H1 (cell line): ENCODE measurements around the gene SIM2. TPM values are rescaled to one million over a fixed set of nuclear protein-coding genes. Genes with fewer than 3 reads are reported as not detected.

Experiments used
- CTCF ChIA-PET: fragments of 300-600 bp; sonication (Branson Sonifier 250); formaldehyde crosslinking; loops from one replicate; lab custom pipeline; 2021; ENCODE audit not compliant: partially characterized antibody; lab: Charles Lee
- POLR2A ChIA-PET: fragments of 300-600 bp; sonication (Branson Sonifier 250); formaldehyde crosslinking; loops from one replicate; lab custom pipeline; 2021; ENCODE audit warnings: inconsistent platforms; ENCODE audit not compliant: partially characterized antibody; lab: Charles Lee
- DNase-seq, 2 experiments: peaks; one replicate each; pipeline versions ENCODE4 v3.0.0 to v3.0.0-alpha.2; 2010 to 2022; ENCODE audit warnings: low spot score in 2 of 2, low read depth in 1 of 2, mixed read lengths in 1 of 2
- FAIRE-seq: peaks from 2 replicates; lab custom pipeline; 2011; peaks lifted over from hg19 to GRCh38; lab: Jason Lieb, UNC
- H2AFZ ChIP-seq: 2 replicates; pipeline ENCODE4 v1.8.1; 2012; ENCODE audit warnings: low read length, inconsistent platforms
- H2AK5ac ChIP-seq: 2 replicates; pipeline ENCODE4 v1.6.1; 2013; ENCODE audit warnings: low read depth, low read length
- H2BK120ac ChIP-seq: replicated peaks from 2 replicates; pipeline ENCODE3; 2013; ENCODE audit warnings: low read depth, low read length, inconsistent platforms
- H2BK12ac ChIP-seq: 2 replicates; pipeline ENCODE4 v1.6.1; 2013; ENCODE audit warnings: low read depth, low read length
- H2BK15ac ChIP-seq: 2 replicates; pipeline ENCODE4 v1.6.1; 2013; ENCODE audit warnings: low read length
- H2BK20ac ChIP-seq: 2 replicates; pipeline ENCODE4 v1.6.1; 2013; ENCODE audit warnings: low read length
- H2BK5ac ChIP-seq: 2 replicates; pipeline ENCODE4 v1.6.1; 2013; ENCODE audit warnings: low read depth, low read length
- H3K14ac ChIP-seq: 2 replicates; pipeline ENCODE4 v1.6.1; 2013; ENCODE audit warnings: inconsistent platforms; ENCODE audit not compliant: insufficient read length
- H3K18ac ChIP-seq: 2 replicates; pipeline ENCODE4 v1.6.1; 2013; ENCODE audit warnings: low read length; ENCODE audit errors: extremely low read depth
- H3K23ac ChIP-seq: 2 replicates; pipeline ENCODE4 v1.6.1; 2013; ENCODE audit warnings: inconsistent platforms; ENCODE audit not compliant: insufficient read length
- H3K23me2 ChIP-seq: 2 replicates; pipeline ENCODE4 v1.6.1; 2013; ENCODE audit warnings: low read depth, low read length
- H3K27ac ChIP-seq: 2 replicates; pipeline ENCODE4 v1.6.1; 2011; ENCODE audit warnings: low read depth, low read length, inconsistent platforms
- H3K27me3 ChIP-seq, 4 experiments: replicated peaks in 1 of 4; 1 replicate in 1 of 4; 2 replicates in 3 of 4; pipeline versions ENCODE4 v1.6.1 to v1.8.1; 2011 to 2013; ENCODE audit warnings: low read length in 3 of 4, mild to moderate bottlenecking in 3 of 4, inconsistent platforms in 2 of 4, mixed read lengths in 2 of 4, moderate library complexity in 1 of 4; ENCODE audit not compliant: control insufficient read depth in 3 of 4, insufficient read depth in 3 of 4; ENCODE audit errors: extremely low read depth in 1 of 4
- H3K36me3 ChIP-seq, 4 experiments: 2 replicates each; pipeline versions ENCODE4 v1.6.1 to v1.8.1; 2011 to 2013; ENCODE audit warnings: mild to moderate bottlenecking in 4 of 4, low read length in 3 of 4, moderate library complexity in 2 of 4, control low read depth in 1 of 4, inconsistent platforms in 1 of 4; ENCODE audit not compliant: insufficient read depth in 4 of 4, control insufficient read depth in 2 of 4
- H3K4ac ChIP-seq: replicated peaks from 2 replicates; pipeline ENCODE3; 2013; ENCODE audit warnings: low read length, low read depth, mixed read lengths, inconsistent platforms; ENCODE audit not compliant: insufficient read length
- H3K4me1 ChIP-seq, 4 experiments: replicated peaks in 1 of 4; 1 replicate in 1 of 4; 2 replicates in 3 of 4; pipeline versions ENCODE4 v1.6.1 to v1.8.1; 2011 to 2013; ENCODE audit warnings: low read length in 3 of 4, inconsistent platforms in 2 of 4, mixed read lengths in 1 of 4; ENCODE audit not compliant: insufficient read depth in 4 of 4, control insufficient read depth in 3 of 4
- H3K4me2 ChIP-seq, 2 experiments: 2 replicates each; pipeline versions ENCODE4 v1.6.1 to v1.8.1; 2011 to 2013; ENCODE audit warnings: low read depth in 2 of 2, low read length in 2 of 2, control low read depth in 1 of 2, inconsistent platforms in 1 of 2, mild to moderate bottlenecking in 1 of 2; ENCODE audit not compliant: insufficient read depth in 1 of 2
- H3K4me3 ChIP-seq, 4 experiments: fragments of 200-600, 300-600 bp in 1 of 4; sonication (generic), shearing (Covaris generic), sonication (Bioruptor Twin) in 1 of 4; 2 replicates each; pipeline versions ENCODE4 v1.5.1 to v1.8.1; 2011 to 2016; ENCODE audit warnings: low read length in 4 of 4, low read depth in 3 of 4, control low read depth in 2 of 4, inconsistent platforms in 2 of 4, mild to moderate bottlenecking in 2 of 4, mixed read lengths in 1 of 4, moderate library complexity in 1 of 4; ENCODE audit not compliant: insufficient read depth in 2 of 4; ENCODE audit errors: extremely low read depth in 1 of 4
- H3K56ac ChIP-seq: replicated peaks from 2 replicates; pipeline ENCODE3; 2013; ENCODE audit warnings: low read depth, mild to moderate bottlenecking, mixed read lengths, low read length, inconsistent platforms; ENCODE audit not compliant: insufficient read length
- H3K79me1 ChIP-seq: 2 replicates; pipeline ENCODE4 v1.6.1; 2013; ENCODE audit warnings: low read depth, low read length, control low read depth
- H3K79me2 ChIP-seq, 2 experiments: 2 replicates each; pipeline versions ENCODE4 v1.6.1 to v1.8.1; 2012 to 2013; ENCODE audit warnings: low read length in 2 of 2, mild to moderate bottlenecking in 2 of 2, inconsistent platforms in 1 of 2; ENCODE audit not compliant: insufficient read depth in 2 of 2, control insufficient read depth in 1 of 2
- H3K9ac ChIP-seq, 4 experiments: replicated peaks in 1 of 4; 1 replicate in 1 of 4; 2 replicates in 3 of 4; pipeline versions ENCODE4 v1.6.1 to v1.8.1; 2011 to 2013; ENCODE audit warnings: low read depth in 3 of 4, low read length in 3 of 4, control low read depth in 2 of 4, mild to moderate bottlenecking in 2 of 4, moderate library complexity in 2 of 4, inconsistent platforms in 1 of 4; ENCODE audit errors: extremely low read depth in 1 of 4
- H3K9me3 ChIP-seq, 2 experiments: 2 replicates each; pipeline versions ENCODE4 v1.6.1 to v1.8.1; 2012 to 2013; ENCODE audit warnings: mild to moderate bottlenecking in 2 of 2, moderate library complexity in 2 of 2, control low read depth in 1 of 2, inconsistent platforms in 1 of 2, low read depth in 1 of 2, low read length in 1 of 2, mixed read lengths in 1 of 2; ENCODE audit not compliant: insufficient read depth in 2 of 2
- H4K20me1 ChIP-seq, 2 experiments: replicated peaks in 1 of 2; 2 replicates each; pipeline versions ENCODE3 to v1.8.1; 2011 to 2013; ENCODE audit warnings: inconsistent platforms in 2 of 2, low read length in 2 of 2, mild to moderate bottlenecking in 1 of 2; ENCODE audit not compliant: insufficient read depth in 2 of 2, control insufficient read depth in 1 of 2
- H4K5ac ChIP-seq: 2 replicates; pipeline ENCODE4 v1.6.1; 2013; ENCODE audit warnings: low read length, low read depth, mixed read lengths, inconsistent platforms; ENCODE audit not compliant: insufficient read length
- H4K8ac ChIP-seq: 2 replicates; pipeline ENCODE4 v1.8.0; 2013; ENCODE audit warnings: mild to moderate bottlenecking, moderate library complexity, low read length, inconsistent platforms; ENCODE audit not compliant: insufficient read depth; ENCODE audit errors: extremely low read depth
- H4K91ac ChIP-seq: replicated peaks from 2 replicates; pipeline ENCODE3; 2013; ENCODE audit warnings: low read length, mixed read lengths, inconsistent platforms; ENCODE audit not compliant: insufficient read length
- HDAC6 ChIP-seq: IDR thresholded peaks from one replicate; pipeline ENCODE4 v1.7.1; 2012; ENCODE audit warnings: low read depth, mild to moderate bottlenecking, inconsistent platforms, low read length, moderate library complexity
- WGBS, 2 experiments: shearing (Covaris generic) in 1 of 2; methylation state at CpG; one replicate each; pipeline versions ENCODE4 v1.1.6 to v1.1.7; 2013 to 2015; ENCODE audit warnings: low lambda C conversion rate in 2 of 2, mixed read lengths in 2 of 2, inconsistent platforms in 1 of 2, low coverage in 1 of 2, missing lambda C conversion rate in 1 of 2; ENCODE audit not compliant: insufficient replicate concordance in 2 of 2, insufficient coverage in 1 of 2, insufficient read length in 1 of 2; ENCODE audit errors: extremely low coverage in 1 of 2, missing lambda C conversion rate in 1 of 2; 5-methylcytosine and 5-hydroxymethylcytosine counted together
- polyA plus RNA-seq, 7 experiments: library from polyadenylated mRNA; depleted of rRNA in 3 of 7; stranded (reverse) in 5 of 7; unstranded in 2 of 7; fragments of >200 nt in 5 of 7; fragments of 200-250 nt in 2 of 7; gene quantifications; 1 replicate in 5 of 7; 2 replicates in 1 of 7; 4 replicates in 1 of 7; pipeline versions ENCODE4 v1.2.1 to v1.2.3, GENCODE V29; 2011 to 2013; ENCODE audit warnings: missing spikeins in 2 of 7, mixed read lengths in 2 of 7
- total RNA-seq: library from RNA; stranded (reverse); fragmentation: NEBNext Ultra II Directional; extraction: Animal tissue kit (Norgen Biotek cat#: 25700); gene quantifications from 2 replicates; pipeline ENCODE4 v1.2.1, GENCODE V29; 2021

The SIM2 gene
- total and polyA plus RNA-seq, 2 of the 8 experiments (the other 6 are each of a cell fraction or from before 2014, with no cell fraction given): 0.05 to 0.26 TPM

DNA sequence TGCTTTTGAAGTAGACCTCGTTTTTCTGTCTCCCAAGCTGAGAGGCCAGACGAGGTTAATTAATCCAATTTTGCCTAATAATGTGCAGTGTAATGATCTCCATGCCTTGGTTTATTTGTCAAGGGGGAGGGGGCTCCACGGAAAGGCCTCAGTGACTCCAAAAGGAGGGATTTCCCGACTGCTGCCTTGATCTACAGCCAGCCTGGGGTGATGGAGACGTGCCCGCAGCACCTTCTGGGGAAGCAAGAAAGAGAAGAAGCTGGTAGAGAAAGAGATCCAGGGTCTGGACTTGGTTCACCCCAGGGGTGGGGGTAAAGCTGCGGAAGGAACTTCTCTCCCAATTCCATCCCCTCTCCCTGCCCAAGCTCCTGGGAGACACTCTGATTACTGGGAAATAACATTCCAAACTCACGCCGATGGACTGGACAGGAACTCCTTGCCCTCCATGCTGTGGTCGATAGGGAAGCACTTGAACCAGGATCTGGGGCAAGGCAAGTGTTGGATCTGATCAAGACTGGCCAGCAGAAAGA lies 44.1 kb upstream of the SIM2 start:
- DNase-seq (no peak), FAIRE-seq (no peak)
- no peak overlapping the region for H3K4me2 ChIP-seq
- H4K5ac ChIP-seq: no peak overlapping the region
- no peak for TF ChIP-seq HDAC6
- no peak overlapping the region for H3K56ac ChIP-seq
- no peak overlapping the region for H4K91ac ChIP-seq
- H3K9ac ChIP-seq: no peak overlapping the region
- no peak overlapping the region for H4K8ac ChIP-seq
- H2BK15ac ChIP-seq: no peak overlapping the region
- H3K79me1 ChIP-seq: no peaks in the 10 kb centered on the region
- no peak overlapping the region for H3K4ac ChIP-seq
- H4K20me1 ChIP-seq: no peaks in the 10 kb centered on the region
- POLR2A ChIA-PET: no interaction called here
- no peak overlapping the region for H3K27ac ChIP-seq
- H2AK5ac ChIP-seq: no peak overlapping the region
- H3K4me3 ChIP-seq: no peak overlapping the region
- H3K9me3 ChIP-seq: no peaks in the 10 kb centered on the region
- no peak overlapping the region for H2BK12ac ChIP-seq
- CTCF ChIA-PET: interaction anchor here (0.7 to 1.4 kb wide), 2 partner anchors 24 to 57 kb away, joined by 3 read pairs; no protein-coding TSS in a partner anchor
- H3K23me2 ChIP-seq: peaks cover 2% of the 10 kb centered on the region; the same call in 1 of the 2 replicates
- no peak overlapping the region for H2BK120ac ChIP-seq
- no peak overlapping the region for H2AFZ ChIP-seq
- no peak overlapping the region for H2BK20ac ChIP-seq
- no peak overlapping the region for H3K14ac ChIP-seq
- H3K23ac ChIP-seq: no peak overlapping the region
- no peak overlapping the region for H2BK5ac ChIP-seq
- H3K4me1 ChIP-seq: no peaks in the 10 kb centered on the region; a peak in 1 of 7 replicates
- no peaks in the 10 kb centered on the region for H3K27me3 ChIP-seq
- H3K18ac ChIP-seq: no peak overlapping the region
- 83% methylated on average over 10 of the region's 10 CpGs; no CpG with 5 or more reads in 1 of the 2 experiments for WGBS, 2 experiments
- H3K36me3 ChIP-seq: no peaks in the 10 kb centered on the region
- H3K79me2 ChIP-seq: no peaks in the 10 kb centered on the region
